H1 (cell line): ENCODE measurements around the gene HIBADH. TPM values are rescaled to one million over a fixed set of nuclear protein-coding genes. Genes with fewer than 3 reads are reported as not detected.

Source experiments
- CTCF ChIP-seq, 3 experiments: IDR thresholded peaks; 1 replicate in 2 of 3; 2 replicates in 1 of 3; pipeline versions ENCODE4 v1.5.1 to v1.6.1; 2011; ENCODE audit warnings: low read length in 3 of 3, mild to moderate bottlenecking in 3 of 3, inconsistent platforms in 2 of 3, low read depth in 1 of 3, moderate library complexity in 1 of 3; ENCODE audit not compliant: insufficient read depth in 1 of 3; ENCODE audit errors: control extremely low read depth in 1 of 3
- KDM4A ChIP-seq: IDR thresholded peaks from one replicate; pipeline ENCODE4 v1.7.1; 2012; ENCODE audit warnings: low read depth, mild to moderate bottlenecking, moderate library complexity, low read length, inconsistent platforms; ENCODE audit not compliant: severe bottlenecking
- polyA plus RNA-seq, 7 experiments: library from polyadenylated mRNA; depleted of rRNA in 3 of 7; stranded (reverse) in 5 of 7; unstranded in 2 of 7; fragments of >200 nt in 5 of 7; fragments of 200-250 nt in 2 of 7; gene quantifications; 1 replicate in 5 of 7; 2 replicates in 1 of 7; 4 replicates in 1 of 7; pipeline versions ENCODE4 v1.2.1 to v1.2.3, GENCODE V29; 2011 to 2013; ENCODE audit warnings: missing spikeins in 2 of 7, mixed read lengths in 2 of 7
- total RNA-seq: library from RNA; stranded (reverse); fragmentation: NEBNext Ultra II Directional; extraction: Animal tissue kit (Norgen Biotek cat#: 25700); gene quantifications from 2 replicates; pipeline ENCODE4 v1.2.1, GENCODE V29; 2021

HIBADH gene
- total and polyA plus RNA-seq, 2 of the 8 experiments (the other 6 are each of a cell fraction or from before 2014, with no cell fraction given), result 30.1 to 39.5 TPM

GRCh38 chr7:27551803-27552400 is 110.8 kb downstream of the HIBADH start (continued):
- TF ChIP-seq CTCF (IDR thresholded peaks at IDR 0.05; ENCODE audit: control extremely low read depth in 1 of 3, insufficient read depth in 1 of 3, low read depth in 1 of 3, low read length in 3 of 3) (no peak), KDM4A (no peak)
